Keratinocyte (primary cell): Measurements from ENCODE around the gene SPTBN1.

Experiments used
- EZH2 ChIP-seq: IDR thresholded peaks from one replicate; pipeline ENCODE4 v1.6.1; 2012; ENCODE audit warnings: inconsistent platforms, mild to moderate bottlenecking, low read length, moderate library complexity
- TF ChIP-seq, protein P1 (sequence below), 3 experiments: IDR thresholded peaks in 1 of 3; conservative IDR thresholded peaks in 1 of 3; optimal IDR thresholded peaks in 1 of 3; 2 replicates in 2 of 3; 3 replicates in 1 of 3; pipeline versions ENCODE3 to v1.5.1; 2011; ENCODE audit warnings: low read length in 3 of 3, mild to moderate bottlenecking in 3 of 3, moderate library complexity in 2 of 3, control low read depth in 1 of 3, inconsistent platforms in 1 of 3; ENCODE audit not compliant: insufficient read depth in 2 of 3; ENCODE audit errors: extremely low read depth in 1 of 3

GRCh38 chr2:54496920-54497319 is 40.8 kb downstream of the SPTBN1 start:
- TF ChIP-seq, protein P1, sequence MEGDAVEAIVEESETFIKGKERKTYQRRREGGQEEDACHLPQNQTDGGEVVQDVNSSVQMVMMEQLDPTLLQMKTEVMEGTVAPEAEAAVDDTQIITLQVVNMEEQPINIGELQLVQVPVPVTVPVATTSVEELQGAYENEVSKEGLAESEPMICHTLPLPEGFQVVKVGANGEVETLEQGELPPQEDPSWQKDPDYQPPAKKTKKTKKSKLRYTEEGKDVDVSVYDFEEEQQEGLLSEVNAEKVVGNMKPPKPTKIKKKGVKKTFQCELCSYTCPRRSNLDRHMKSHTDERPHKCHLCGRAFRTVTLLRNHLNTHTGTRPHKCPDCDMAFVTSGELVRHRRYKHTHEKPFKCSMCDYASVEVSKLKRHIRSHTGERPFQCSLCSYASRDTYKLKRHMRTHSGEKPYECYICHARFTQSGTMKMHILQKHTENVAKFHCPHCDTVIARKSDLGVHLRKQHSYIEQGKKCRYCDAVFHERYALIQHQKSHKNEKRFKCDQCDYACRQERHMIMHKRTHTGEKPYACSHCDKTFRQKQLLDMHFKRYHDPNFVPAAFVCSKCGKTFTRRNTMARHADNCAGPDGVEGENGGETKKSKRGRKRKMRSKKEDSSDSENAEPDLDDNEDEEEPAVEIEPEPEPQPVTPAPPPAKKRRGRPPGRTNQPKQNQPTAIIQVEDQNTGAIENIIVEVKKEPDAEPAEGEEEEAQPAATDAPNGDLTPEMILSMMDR (optimal IDR thresholded peaks at IDR 0.05 in 1 of 3, IDR thresholded peaks at IDR 0.05 in 1 of 3, conservative IDR thresholded peaks at IDR 0.05 in 1 of 3; ENCODE audit: extremely low read depth in 1 of 3, insufficient read depth in 2 of 3, low read length in 3 of 3): no peak
- no peak for TF ChIP-seq EZH2
